ENCODE measurements around the gene DDX1. TPM values are rescaled to one million over a fixed set of nuclear protein-coding genes. Genes with fewer than 3 reads are reported as not detected.

DDX1 gene
- total RNA-seq, 2 donors from 2014 or later, result 74.2 to 81.3 TPM

DNA sequence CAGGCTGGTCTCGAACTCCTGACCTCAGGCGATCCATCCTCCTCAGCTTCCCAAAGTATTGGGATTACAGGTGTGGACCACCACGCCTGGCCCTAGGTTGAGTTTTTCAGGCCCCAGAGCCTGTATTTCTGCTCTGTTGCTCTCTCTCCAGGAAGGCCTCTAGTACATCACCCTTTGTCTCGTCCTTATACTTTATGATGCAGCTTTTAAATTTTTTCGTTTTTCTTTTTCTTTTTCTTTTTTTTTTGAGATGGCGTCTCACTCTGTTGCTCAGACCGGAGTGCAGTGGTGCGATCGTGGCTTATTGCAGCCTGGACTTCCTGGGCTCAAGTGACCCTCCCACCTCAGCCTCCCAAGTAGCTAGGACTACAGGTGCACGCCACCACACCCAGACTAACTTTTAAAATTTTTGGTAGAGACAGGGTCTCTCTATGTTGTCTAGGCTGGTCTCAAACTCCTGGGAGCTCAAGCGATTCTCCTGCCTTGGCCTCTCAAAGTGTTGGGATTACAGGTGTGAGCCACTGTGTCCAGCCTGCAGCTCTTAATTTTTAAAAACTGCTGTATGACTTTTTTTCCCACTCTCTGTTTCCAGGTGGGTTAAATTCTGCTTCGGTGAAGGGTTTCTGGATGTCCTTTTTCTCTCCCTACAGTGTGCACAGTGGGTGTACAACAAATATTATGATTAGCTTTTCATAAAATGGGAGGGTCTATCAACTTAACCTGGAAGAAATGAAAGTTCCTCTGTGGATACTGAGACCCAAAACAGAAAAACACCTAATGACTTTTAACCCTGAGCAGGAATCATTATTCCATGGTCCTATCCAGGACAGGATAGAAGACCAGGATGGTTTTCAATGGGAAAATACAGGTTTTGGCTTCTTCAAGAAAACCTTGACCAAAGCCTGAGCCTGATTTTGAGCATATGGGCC is 47.9 kb downstream of the DDX1 start:
- intact Hi-C loops (cut with DNase I), result loop anchor here (5.0 to 10.0 kb wide), 2 partner anchors 845 to 868 kb away; no protein-coding TSS in a partner anchor
- no peak for DNase-seq (ENCODE audit: low spot score)

- no peak for DNase-seq (ENCODE audit: low spot score)
- intact Hi-C loops (cut with DNase I), result loop anchor here in 1 of 2 donors (10.0 kb wide), 1 partner anchor 845 kb away; no protein-coding TSS in a partner anchor
Observed at GRCh38 chr2:15640261-15640711, 48.6 kb downstream of the DDX1 start.

DNA sequence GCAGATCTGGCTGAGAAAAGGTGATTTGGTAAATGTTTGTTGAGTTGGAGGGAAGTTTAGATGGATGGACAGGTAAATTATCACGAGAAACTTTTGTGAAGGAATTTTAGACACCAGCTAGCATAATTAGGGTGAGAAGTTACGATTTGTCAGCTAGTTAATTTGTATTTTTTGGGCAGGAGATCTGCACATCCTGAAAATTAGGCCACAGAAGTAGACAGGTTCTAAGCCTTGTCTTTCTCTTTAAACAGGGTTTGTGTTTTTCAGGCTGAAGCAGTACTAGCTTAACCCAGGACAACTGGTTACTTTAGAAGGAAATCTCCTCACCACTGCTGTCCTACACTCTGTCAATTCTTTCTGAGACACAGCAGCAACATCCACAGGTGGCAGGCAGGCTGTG is 49.1 kb downstream of the DDX1 start:
- intact Hi-C loops (cut with DNase I), result loop anchor here in 1 of 2 donors (10.0 kb wide), 1 partner anchor 844 kb away; no protein-coding TSS in a partner anchor
- DNase-seq (ENCODE audit: low spot score), result no peak

DNA sequence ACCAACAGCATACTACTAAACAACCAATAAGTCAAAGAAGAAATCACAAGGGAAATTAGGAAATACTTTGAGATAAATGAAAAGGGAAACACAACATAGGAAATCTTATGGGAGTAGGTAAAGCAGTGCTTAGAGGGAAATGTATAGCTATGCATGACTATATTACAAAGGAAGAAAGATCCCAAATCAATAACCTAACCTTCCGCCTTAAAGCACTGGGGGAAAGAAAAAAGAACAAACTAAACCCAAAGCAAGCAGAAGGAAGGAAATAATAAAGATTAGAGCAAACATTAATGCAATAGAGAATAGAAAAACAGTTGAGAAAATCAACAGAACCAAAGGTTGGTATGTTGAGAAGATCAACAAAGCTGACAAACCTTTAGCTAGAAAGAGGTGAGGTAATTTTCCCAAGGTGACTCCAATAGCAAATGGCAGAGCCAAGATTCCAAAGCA is 49.9 kb downstream of the DDX1 start:
- no peak for DNase-seq (ENCODE audit: low spot score)
- intact Hi-C loops (cut with DNase I), result loop anchor here in 1 of 2 donors (10.0 kb wide), 1 partner anchor 843 kb away; no protein-coding TSS in a partner anchor

DNA sequence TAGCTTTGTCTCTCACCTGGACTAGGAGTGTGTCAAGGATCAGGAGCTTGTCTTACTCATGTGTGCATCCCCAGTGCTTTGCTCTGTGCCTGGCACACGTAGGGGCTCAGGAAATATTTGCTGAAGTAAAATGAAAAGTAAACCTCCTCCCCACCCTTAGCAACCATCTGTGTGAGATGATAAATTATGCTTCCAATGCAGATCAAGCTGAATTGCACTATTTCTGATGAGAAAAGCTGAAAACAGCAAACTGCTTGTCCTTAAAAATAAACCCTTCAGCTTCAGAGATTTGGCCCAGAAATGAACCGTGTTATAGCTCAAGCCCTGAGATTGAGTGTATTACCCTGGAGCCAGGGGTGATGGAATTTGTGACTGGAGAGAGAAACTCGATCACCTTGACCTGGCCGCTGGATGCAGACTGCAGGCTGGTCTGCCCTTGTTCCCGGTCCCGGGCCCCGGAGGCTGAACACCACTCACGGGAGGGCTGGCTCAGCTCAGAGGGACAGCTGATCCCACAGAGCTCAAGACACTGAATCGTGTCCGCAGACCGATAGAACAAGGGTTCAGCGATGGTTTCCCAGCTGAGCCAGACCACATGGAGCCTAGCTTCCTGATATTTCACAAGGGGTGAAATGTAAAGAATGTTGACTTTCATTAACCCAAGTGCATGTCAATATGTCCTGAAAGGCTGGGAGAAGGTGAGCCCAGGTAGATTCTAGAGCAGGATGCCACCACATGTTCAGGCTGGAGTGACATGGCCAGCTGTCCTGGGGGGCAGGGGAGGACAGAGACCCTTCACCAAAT is 50.5 kb downstream of the DDX1 start:
- no peak for DNase-seq (ENCODE audit: low spot score)
- intact Hi-C loops (cut with DNase I), result loop anchor here in 1 of 2 donors (10.0 kb wide), 1 partner anchor 843 kb away; no protein-coding TSS in a partner anchor

- intact Hi-C loops (cut with DNase I), result loop anchor here in 1 of 2 donors (10.0 kb wide), 1 partner anchor 842 kb away; no protein-coding TSS in a partner anchor
- no peak for DNase-seq (ENCODE audit: low spot score)
Observed at GRCh38 chr2:15642815-15643500, 51.3 kb downstream of the DDX1 start.

DNA sequence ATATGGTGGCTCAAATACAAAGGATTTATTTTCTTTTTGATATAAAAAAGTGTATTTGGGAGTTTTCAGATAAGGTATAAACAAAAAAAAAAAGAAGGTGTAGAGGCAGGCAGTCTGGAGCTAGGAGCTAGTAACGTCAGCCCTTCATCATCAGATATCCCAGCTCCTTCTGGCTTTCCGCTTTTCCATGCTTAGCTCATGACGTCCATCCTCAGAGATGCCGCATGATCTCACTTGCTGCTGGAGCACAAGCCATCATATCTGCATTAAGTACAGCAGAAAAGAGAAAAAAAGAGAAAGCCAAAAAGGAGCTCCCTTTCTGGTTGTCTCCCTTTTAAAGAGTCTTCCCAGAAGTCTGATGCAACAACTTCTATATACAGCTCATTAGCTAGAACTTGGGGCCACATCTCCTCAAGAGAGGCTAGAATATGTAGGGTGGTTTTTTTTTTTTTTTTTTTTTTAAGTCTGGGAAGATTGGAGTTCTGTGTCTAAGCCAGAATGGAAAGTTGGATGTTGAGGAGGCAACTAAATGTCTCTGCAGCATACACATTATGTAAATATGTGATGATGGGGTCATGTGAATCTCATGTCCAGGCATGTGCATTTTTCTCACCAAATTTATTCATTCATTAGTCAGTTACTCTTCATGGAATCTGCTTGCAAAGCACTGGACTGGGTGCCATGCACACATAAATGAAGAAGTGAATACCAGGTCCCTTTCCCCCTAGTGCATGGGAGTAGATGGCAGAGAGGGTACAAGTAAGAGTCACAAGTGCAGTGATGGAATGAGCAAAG is 52.3 kb downstream of the DDX1 start:
- intact Hi-C loops (cut with DNase I), result loop anchor here in 1 of 2 donors (10.0 kb wide), 1 partner anchor 841 kb away; no protein-coding TSS in a partner anchor
- DNase-seq (ENCODE audit: low spot score), result no peak

DNA sequence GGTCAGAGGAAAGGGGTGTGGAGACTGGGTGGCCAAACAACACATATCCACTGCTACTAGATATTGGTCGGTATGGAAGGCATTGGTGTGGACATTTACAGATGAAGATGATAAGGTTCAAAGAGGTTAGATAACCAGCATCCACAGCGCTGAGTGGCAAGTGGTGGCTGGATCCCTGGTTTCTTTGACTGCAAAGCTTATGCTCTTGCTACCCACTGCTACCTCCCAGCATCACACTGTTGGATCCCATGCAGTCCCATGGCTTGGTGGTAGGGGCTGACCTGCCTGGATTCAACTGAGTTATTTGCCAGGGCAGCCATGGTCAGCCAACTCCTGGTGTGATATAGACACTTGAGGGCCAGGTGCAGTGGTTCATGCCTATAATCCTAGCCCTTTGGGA is 53.6 kb downstream of the DDX1 start:
- intact Hi-C loops (cut with DNase I), result loop anchor here in 1 of 2 donors (10.0 kb wide), 1 partner anchor 840 kb away; no protein-coding TSS in a partner anchor
- DNase-seq (ENCODE audit: low spot score), result no peak

- intact Hi-C loops (cut with DNase I), result loop anchor here in 1 of 2 donors (10.0 kb wide), 1 partner anchor 839 kb away; no protein-coding TSS in a partner anchor
- no peak for DNase-seq (ENCODE audit: low spot score)
Observed at GRCh38 chr2:15645720-15646385, 54.2 kb downstream of the DDX1 start.

DNA sequence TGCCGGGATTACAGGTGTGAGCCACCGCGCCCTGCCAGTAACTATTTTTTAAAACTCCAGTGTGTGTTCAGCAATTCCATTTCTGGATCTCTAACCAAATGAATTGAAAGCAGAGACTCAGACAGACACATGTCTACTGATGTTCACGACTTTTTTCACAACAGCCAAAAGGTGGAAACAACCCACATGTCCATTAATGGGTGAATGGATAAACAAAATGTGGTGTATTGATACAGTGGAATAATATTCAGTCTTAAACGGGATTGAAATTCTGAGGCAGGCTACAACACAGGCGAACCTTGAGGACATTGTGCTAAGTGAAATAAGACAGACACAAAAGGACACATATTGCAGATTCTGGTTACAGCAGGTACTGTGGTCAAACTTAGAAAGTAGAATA is 55.0 kb downstream of the DDX1 start:
- DNase-seq (ENCODE audit: low spot score), result no peak

DNA sequence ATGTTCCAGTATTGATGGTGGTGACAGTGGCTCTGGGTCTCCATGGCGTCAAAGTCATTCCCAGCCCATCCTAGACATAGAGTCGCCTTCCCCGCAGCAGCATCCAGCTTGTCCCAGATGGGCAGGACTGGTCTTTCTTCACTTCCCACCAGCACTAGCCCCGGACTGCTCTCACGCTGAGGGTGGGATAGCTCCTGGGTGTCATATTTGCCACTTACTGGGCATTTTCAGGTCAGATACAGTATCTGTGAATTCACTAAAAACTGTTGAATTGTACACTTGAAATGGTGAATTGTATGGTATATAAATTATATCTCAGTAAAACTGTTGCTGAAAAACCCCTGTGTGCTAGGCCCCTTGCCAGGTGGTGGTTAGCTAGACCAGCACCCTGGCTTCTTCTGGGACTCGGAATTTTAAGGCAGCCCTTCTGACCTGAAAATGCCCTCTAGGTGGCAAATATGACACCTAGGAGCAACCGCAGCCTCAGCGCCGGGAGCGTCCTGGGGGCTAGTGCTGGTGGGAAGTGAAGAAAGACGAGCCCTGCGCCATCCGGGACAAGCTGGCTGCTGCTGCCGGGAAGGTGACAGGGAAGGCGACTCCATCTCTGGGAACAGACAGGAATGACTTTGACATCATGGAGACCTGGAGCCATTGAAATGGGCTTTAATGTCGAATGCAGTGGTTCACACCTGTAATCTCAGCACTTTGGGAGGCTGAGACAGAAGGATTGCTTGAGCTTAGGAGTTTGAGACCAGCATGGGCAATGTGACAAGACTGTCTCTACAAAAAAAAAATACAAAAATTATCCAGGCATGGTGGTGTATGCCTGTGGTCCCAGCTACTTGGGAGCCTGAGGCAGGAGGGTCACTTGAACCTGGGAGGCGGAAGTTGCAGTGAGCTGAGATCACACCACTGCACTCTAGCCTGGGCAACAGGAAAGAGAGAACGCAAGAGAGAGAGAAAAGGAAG is 56.2 kb downstream of the DDX1 start:
- no peak for DNase-seq (ENCODE audit: low spot score)
- intact Hi-C loops (cut with DNase I), result loop anchor here in 1 of 2 donors (10.0 kb wide), 1 partner anchor 837 kb away; no protein-coding TSS in a partner anchor

More for the DNA sequence above, 55.0 kb downstream of the DDX1 start:
- intact Hi-C loops (cut with DNase I), result loop anchor here in 1 of 2 donors (10.0 kb wide), 1 partner anchor 838 kb away; no protein-coding TSS in a partner anchor

DNA sequence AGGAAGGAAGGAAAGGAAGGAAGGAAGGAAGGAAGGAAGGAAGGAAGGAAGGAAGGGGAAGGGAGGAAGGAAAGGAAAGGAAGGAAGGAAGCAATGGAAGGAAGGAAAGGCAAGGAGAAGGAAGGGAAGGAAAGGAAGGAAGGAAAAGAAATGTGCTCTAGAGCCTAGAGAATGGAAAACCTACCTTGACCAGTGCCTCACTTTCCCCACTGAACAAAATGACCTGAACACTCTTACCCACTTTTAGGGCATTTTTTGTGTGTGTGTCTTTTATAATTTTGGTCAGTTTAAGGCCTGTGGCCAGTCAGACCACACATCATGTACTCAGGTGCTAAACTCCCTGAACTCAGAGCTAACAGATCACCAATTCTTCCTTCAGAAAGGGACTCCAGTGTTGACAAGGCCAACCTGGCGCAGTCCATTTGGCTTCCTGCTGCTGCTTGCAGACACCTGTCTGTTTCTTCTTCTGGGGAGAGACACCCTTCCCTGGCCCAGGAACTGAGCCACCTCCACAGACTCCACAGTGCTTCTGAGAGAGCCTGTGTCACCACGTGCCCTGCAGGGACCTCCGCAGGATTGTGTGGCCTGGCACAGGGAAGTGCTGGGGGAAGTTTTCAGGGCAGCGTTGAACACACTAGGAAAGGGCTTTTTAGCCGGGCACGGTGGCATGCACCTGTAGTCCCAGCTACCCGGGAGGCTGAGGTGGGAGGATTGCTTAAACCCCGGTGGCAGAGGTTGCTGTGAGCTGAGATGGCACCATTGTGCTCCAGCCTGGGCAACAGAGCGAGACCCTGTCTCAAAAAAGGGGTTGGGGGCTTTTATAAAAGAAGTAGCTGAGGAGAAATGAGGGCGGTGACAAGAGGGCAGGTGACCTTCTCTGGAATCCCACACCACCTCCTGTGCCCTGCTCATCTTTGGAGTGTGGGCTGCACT is 57.2 kb downstream of the DDX1 start:
- no peak for DNase-seq (ENCODE audit: low spot score)

DNA sequence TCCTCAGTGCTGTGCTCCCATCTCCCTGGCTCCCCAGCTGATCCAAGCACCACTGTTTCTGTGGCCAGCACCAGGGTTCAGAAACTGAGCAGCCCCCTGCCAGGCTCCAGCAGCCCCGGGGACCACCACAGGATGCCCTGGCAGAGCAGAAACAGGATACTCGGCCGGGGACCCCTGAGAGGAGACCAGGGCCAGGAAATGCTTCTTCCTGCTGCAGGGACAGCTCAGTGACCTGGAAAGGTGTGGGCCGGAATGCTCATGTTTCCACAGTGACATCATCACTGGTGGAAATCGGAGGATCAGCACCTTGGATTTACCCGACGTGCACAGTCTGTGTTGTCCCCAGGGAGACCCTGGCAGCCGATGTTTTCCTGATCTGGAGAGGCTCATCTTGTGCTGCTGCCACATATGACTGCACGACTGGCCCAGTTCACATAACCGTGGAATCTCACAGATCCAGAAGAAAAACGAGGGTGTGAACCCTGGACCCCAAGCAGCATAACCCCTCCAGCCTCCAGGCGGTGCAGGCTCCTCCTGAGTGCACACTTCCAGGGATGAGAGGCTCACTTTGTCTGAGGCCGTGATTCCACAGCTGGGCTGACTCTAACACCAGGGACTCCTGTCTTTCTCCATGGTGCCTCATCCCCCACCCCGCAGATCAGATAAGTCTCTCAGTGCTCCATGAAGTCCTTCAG is 58.0 kb downstream of the DDX1 start:
- intact Hi-C loops (cut with DNase I), result loop anchor here in 1 of 2 donors (10.0 kb wide), 1 partner anchor 835 kb away; no protein-coding TSS in a partner anchor
- DNase-seq (ENCODE audit: low spot score), result no peak

More for the DNA sequence above, 57.2 kb downstream of the DDX1 start:
- intact Hi-C loops (cut with DNase I), result loop anchor here in 1 of 2 donors (10.0 kb wide), 1 partner anchor 836 kb away; no protein-coding TSS in a partner anchor

GRCh38 chr2:15650616-15651366 is 59.1 kb downstream of the DDX1 start:
- no peak for DNase-seq (ENCODE audit: low spot score)
- intact Hi-C loops (cut with DNase I), result no loop called here

Data from posterior vena cava (tissue), 2 donors.